SK-N-SH (cell line): ENCODE data around the gene RBMS3. TPM values are rescaled to one million over a fixed set of nuclear protein-coding genes. Genes with fewer than 3 reads are reported as not detected.

ENCODE experiments used
- CTCF ChIA-PET: fragments of 300-600, 350-600 bp; formaldehyde crosslinking; extraction: SDS; loops from one replicate; lab custom pipeline; 2021; lab: Yijun Ruan, JAX
- POLR2A ChIA-PET: fragments of 350-600 bp; sonication (Branson Sonifier 250); formaldehyde crosslinking; extraction: SDS; loops from one replicate; lab custom pipeline; 2020; ENCODE audit warnings: antibody characterized with exemption, inconsistent platforms; lab: Yijun Ruan, JAX
- DNase-seq: peaks from one replicate; pipeline ENCODE4 v3.0.0; 2012
- H2AFZ ChIP-seq: fragments of 200-600 bp; sonication (generic); 2 replicates; pipeline ENCODE4 v1.8.1; 2016; ENCODE audit warnings: antibody characterized with exemption, mild to moderate bottlenecking, low read depth
- H3F3A ChIP-seq: fragments of 200-600 bp; sonication (generic); replicated peaks from 2 replicates; pipeline ENCODE3; 2016; ENCODE audit warnings: antibody characterized with exemption, mild to moderate bottlenecking; ENCODE audit not compliant: insufficient read depth
- H3K27ac ChIP-seq, 2 experiments: fragments of 200-500 bp in 1 of 2; fragments of 200-600 bp in 1 of 2; sonication (Bioruptor generic) in 1 of 2; sonication (generic), shearing (Covaris generic) in 1 of 2; 2 replicates each; pipeline versions ENCODE4 v1.5.1 to v1.6.1; 2014 to 2016; ENCODE audit warnings: low read depth in 2 of 2, inconsistent platforms in 1 of 2, low read length in 1 of 2, mild to moderate bottlenecking in 1 of 2, mixed read lengths in 1 of 2
- H3K27me3 ChIP-seq: fragments of 200-600 bp; sonication (generic), shearing (Covaris generic); 2 replicates; pipeline ENCODE4 v1.6.1; 2016; ENCODE audit warnings: mixed run types; ENCODE audit not compliant: insufficient read depth
- H3K36me3 ChIP-seq, 2 experiments: fragments of 200-500 bp in 1 of 2; fragments of 200-600 bp in 1 of 2; sonication (Bioruptor generic) in 1 of 2; sonication (generic) in 1 of 2; replicated peaks in 1 of 2; 2 replicates each; pipeline versions ENCODE3 to v1.5.1; 2014 to 2016; ENCODE audit warnings: low read length in 1 of 2, mild to moderate bottlenecking in 1 of 2; ENCODE audit not compliant: insufficient read depth in 2 of 2, control insufficient read depth in 1 of 2
- H3K4me1 ChIP-seq, 2 experiments: fragments of 200-500 bp in 1 of 2; fragments of 200-600 bp in 1 of 2; sonication (Bioruptor generic) in 1 of 2; sonication (generic), shearing (Covaris generic) in 1 of 2; 2 replicates each; pipeline versions ENCODE4 v1.5.1 to v1.6.1; 2014 to 2016; ENCODE audit warnings: low read depth in 1 of 2, low read length in 1 of 2, mixed run types in 1 of 2; ENCODE audit not compliant: insufficient read depth in 2 of 2, control insufficient read depth in 1 of 2
- H3K4me2 ChIP-seq: fragments of 200-600 bp; sonication (generic), shearing (Covaris generic); 2 replicates; pipeline ENCODE4 v1.6.1; 2017; ENCODE audit warnings: mixed run types
- H3K4me3 ChIP-seq, 2 experiments: fragments of 200-500 bp in 1 of 2; fragments of 200-600 bp in 1 of 2; sonication (Bioruptor generic) in 1 of 2; sonication (generic), shearing (Covaris generic) in 1 of 2; 2 replicates each; pipeline versions ENCODE4 v1.5.1 to v1.8.1; 2014 to 2016; ENCODE audit warnings: low read depth in 2 of 2, inconsistent platforms in 1 of 2, low read length in 1 of 2, mild to moderate bottlenecking in 1 of 2, mixed read lengths in 1 of 2, moderate library complexity in 1 of 2
- H3K79me2 ChIP-seq: fragments of 200-600 bp; sonication (generic); 2 replicates; pipeline ENCODE4 v1.8.1; 2017; ENCODE audit warnings: mild to moderate bottlenecking; ENCODE audit not compliant: insufficient read depth
- H3K9ac ChIP-seq: fragments of 200-600 bp; sonication (generic); 2 replicates; pipeline ENCODE4 v1.6.1; 2017; ENCODE audit warnings: mixed run types
- H3K9me2 ChIP-seq: fragments of 200-600 bp; sonication (generic); 2 replicates; pipeline ENCODE4 v1.6.1; 2017; ENCODE audit warnings: mixed run types
- H3K9me3 ChIP-seq: fragments of 200-600 bp; sonication (generic); 2 replicates; pipeline ENCODE4 v1.6.1; 2017; ENCODE audit warnings: mixed run types, mild to moderate bottlenecking, moderate library complexity
- H4K20me1 ChIP-seq: fragments of 200-600 bp; sonication (generic); 2 replicates; pipeline ENCODE4 v1.6.1; 2017; ENCODE audit warnings: mild to moderate bottlenecking, mixed run types; ENCODE audit not compliant: insufficient read depth
- ELF1 ChIP-seq: IDR thresholded peaks from 2 replicates; pipeline ENCODE4 v1.4.0; 2012
- EP300 ChIP-seq, 2 experiments: IDR thresholded peaks; 2 replicates each; pipeline versions ENCODE4 v1.4.0 to v1.6.1; 2012; ENCODE audit warnings: borderline replicate concordance in 1 of 2, low read depth in 1 of 2, low read length in 1 of 2
- FOSL2 ChIP-seq: IDR thresholded peaks from 2 replicates; pipeline ENCODE4 v1.4.0; 2012; ENCODE audit warnings: low read depth, mild to moderate bottlenecking, moderate library complexity, borderline replicate concordance
- GATA2 ChIP-seq: sonication (generic); formaldehyde crosslinking; IDR thresholded peaks from 2 replicates; pipeline ENCODE4 v1.5.0; 2020; ENCODE audit warnings: mild to moderate bottlenecking, missing genetic modification reagents
- JUND ChIP-seq: IDR thresholded peaks from 2 replicates; pipeline ENCODE4 v1.4.0; 2012
- MAX ChIP-seq: IDR thresholded peaks from 2 replicates; pipeline ENCODE4 v1.4.0; 2012; ENCODE audit warnings: low read depth
- MEF2A ChIP-seq: IDR thresholded peaks from 2 replicates; pipeline ENCODE4 v1.4.0; 2012; ENCODE audit warnings: low read depth, borderline replicate concordance
- MXI1 ChIP-seq: IDR thresholded peaks from 2 replicates; pipeline ENCODE4 v1.6.1; 2012; ENCODE audit warnings: mild to moderate bottlenecking, low read depth, low read length, improper control_type of control experiment
- NFIC ChIP-seq: IDR thresholded peaks from 2 replicates; pipeline ENCODE4 v1.4.0; 2012; ENCODE audit warnings: borderline replicate concordance
- PBX3 ChIP-seq: IDR thresholded peaks from 2 replicates; pipeline ENCODE4; 2012
- REST ChIP-seq: IDR thresholded peaks from 2 replicates; pipeline ENCODE4 v1.6.1; 2012; ENCODE audit warnings: mild to moderate bottlenecking, low read depth, low read length, moderate library complexity
- RFX5 ChIP-seq: IDR thresholded peaks from 2 replicates; pipeline ENCODE4 v1.6.1; 2012; ENCODE audit warnings: mild to moderate bottlenecking, improper control_type of control experiment, low read length
- RXRA ChIP-seq: IDR thresholded peaks from 2 replicates; pipeline ENCODE4 v1.4.0; 2012; ENCODE audit warnings: low read depth, mild to moderate bottlenecking, borderline replicate concordance
- SIN3A ChIP-seq: IDR thresholded peaks from 2 replicates; pipeline ENCODE4 v1.6.1; 2012; ENCODE audit warnings: low read depth, mild to moderate bottlenecking, low read length, moderate library complexity, borderline replicate concordance
- SMC3 ChIP-seq: IDR thresholded peaks from 2 replicates; pipeline ENCODE4 v1.6.1; 2012; ENCODE audit warnings: low read depth, low read length, improper control_type of control experiment
- TCF12 ChIP-seq: IDR thresholded peaks from 2 replicates; pipeline ENCODE4 v1.4.0; 2012
- WGBS: methylation state at CpG from one replicate; pipeline ENCODE4 v1.1.6; 2017; ENCODE audit warnings: low lambda C conversion rate; 5-methylcytosine and 5-hydroxymethylcytosine counted together
- polyA plus RNA-seq, 3 experiments: library from polyadenylated mRNA; depleted of rRNA; stranded (reverse); fragments of >200 nt; gene quantifications; 2 replicates each; pipeline ENCODE4 v1.2.3, GENCODE V29; 2012

Gene RBMS3
- polyA plus RNA-seq, 1 of the 3 experiments (the other 2 are of a cell fraction) = 8.2 TPM

GRCh38 chr3:29514170-29514569 is 233.3 kb downstream of the RBMS3 start (continued):
- TF ChIP-seq EP300 (IDR thresholded peaks at IDR 0.05; ENCODE audit: borderline replicate concordance in 1 of 2, low read depth in 1 of 2, low read length in 1 of 2) = no peak

GRCh38 chr3:29514912-29515311 is 234.0 kb downstream of the RBMS3 start:
- 80% methylated on average over 3 of the region's 3 CpGs for WGBS
- no peaks in the 10 kb centered on the region for H4K20me1 ChIP-seq
- H3K4me2 ChIP-seq = peak overlapping the region; percentile 41; the same call in 1 of the 2 replicates
- H3K36me3 ChIP-seq = no peaks in the 10 kb centered on the region
- no peak overlapping the region for H3K4me3 ChIP-seq
- TF ChIP-seq ELF1 (peak; percentile 55; the same call in 1 of the 2 replicates), NFIC (no peak), MXI1 (no peak), REST (no peak), RFX5 (no peak), SMC3 (no peak), JUND (no peak)
- peaks cover 11% of the 10 kb centered on the region for H3F3A ChIP-seq
- peaks cover 20 to 43% of the 10 kb centered on the region in 2 experiments for H3K4me1 ChIP-seq
- no peak overlapping the region for H2AFZ ChIP-seq
- POLR2A ChIA-PET = no interaction called here
- no peak overlapping the region for H3K9ac ChIP-seq
- H3K27ac ChIP-seq = peak overlapping the region; percentile 44 to 50
- no peaks in the 10 kb centered on the region for H3K9me3 ChIP-seq
- no peaks in the 10 kb centered on the region for H3K9me2 ChIP-seq
- peaks cover 71% of the 10 kb centered on the region for H3K79me2 ChIP-seq
- H3K27me3 ChIP-seq = no peaks in the 10 kb centered on the region
- CTCF ChIA-PET = interaction anchor here (1.0 kb wide), 2 partner anchors 21 to 26 kb away, joined by 3 read pairs; no protein-coding TSS in a partner anchor
- DNase-seq = no peak

- 73% methylated on average over 2 of the region's 2 CpGs for WGBS
- CTCF ChIA-PET = interaction anchor here (1.0 kb wide), 2 partner anchors 21 to 26 kb away, joined by 3 read pairs; no protein-coding TSS in a partner anchor
- peaks cover 20 to 43% of the 10 kb centered on the region in 2 experiments for H3K4me1 ChIP-seq
- no peaks in the 10 kb centered on the region for H3K36me3 ChIP-seq
- H3K9me3 ChIP-seq = no peaks in the 10 kb centered on the region
- peak overlapping the region; percentile 41; the same call in 1 of the 2 replicates for H3K4me2 ChIP-seq
- POLR2A ChIA-PET = no interaction called here
- H3K27ac ChIP-seq = peak overlapping the region; percentile 44 to 50
- DNase-seq = no peak
- H3K27me3 ChIP-seq = no peaks in the 10 kb centered on the region
- H3K9me2 ChIP-seq = no peaks in the 10 kb centered on the region
- H4K20me1 ChIP-seq = no peaks in the 10 kb centered on the region
- no peak overlapping the region for H2AFZ ChIP-seq
- TF ChIP-seq FOSL2 (no peak), TCF12 (no peak), RXRA (no peak), PBX3 (no peak), EP300 (IDR thresholded peaks at IDR 0.05; ENCODE audit: borderline replicate concordance in 1 of 2, low read depth in 1 of 2, low read length in 1 of 2) (no peak), SIN3A (no peak), MEF2A (no peak), GATA2 (CRISPR knock-in tag) (no peak), MAX (no peak), REST (no peak)
- no peak overlapping the region for H3K9ac ChIP-seq
- H3K4me3 ChIP-seq = no peak overlapping the region
- H3K79me2 ChIP-seq = peaks cover 69% of the 10 kb centered on the region
- H3F3A ChIP-seq = peaks cover 13% of the 10 kb centered on the region
These were observed 234.6 kb downstream of the RBMS3 start for GRCh38 chr3:29515451-29515850.
